GM12878 (cell line): Measurements from ENCODE around the gene DYNLT5. TPM values are rescaled to one million over a fixed set of nuclear protein-coding genes. Genes with fewer than 3 reads are reported as not detected.

Source experiments
- ATAC-seq: fragments of 200-7000 bp; cut with Tn5 transposase; 3 replicates; pipeline ENCODE4 v1.9.1; 2020; ENCODE audit warnings: mild to moderate bottlenecking, moderate library complexity
- BruUV-seq: library from RNA; stranded (reverse); fragments of 400-500 nt; replicated peaks from 2 replicates; lab custom pipeline; 2021; lab: Mats Ljungman, UMichigan
- CTCF ChIA-PET: fragments of 300-600 bp; sonication (Branson Sonifier 250); formaldehyde crosslinking; extraction: SDS; loops from one replicate; lab custom pipeline; 2021; ENCODE audit warnings: inconsistent platforms; lab: Yijun Ruan, JAX
- POLR2A ChIA-PET: fragments of 350-600 bp; formaldehyde crosslinking; extraction: SDS; loops from one replicate; lab custom pipeline; 2021; ENCODE audit warnings: inconsistent platforms; lab: Charles Lee
- RAD21 ChIA-PET: fragments of 300-600 bp; sonication (Branson Sonifier 250); formaldehyde crosslinking; loops from one replicate; lab custom pipeline; 2023; ENCODE audit warnings: antibody characterized with exemption; ENCODE audit not compliant: unreplicated experiment; lab: Charles Lee
- SMC1A ChIA-PET: fragments of 300-600 bp; sonication (Branson Sonifier 250); formaldehyde crosslinking; loops from one replicate; lab custom pipeline; 2023; ENCODE audit not compliant: unreplicated experiment, uncharacterized antibody; lab: Charles Lee
- DNase-seq: peaks from one replicate; pipeline ENCODE4 v3.0.0-alpha.2; 2011; ENCODE audit warnings: low read depth, low spot score
- FAIRE-seq: peaks from 3 replicates; lab custom pipeline; 2011; peaks lifted over from hg19 to GRCh38; lab: Jason Lieb, UNC
- H2AFZ ChIP-seq: 2 replicates; pipeline ENCODE4 v1.6.0; 2011; ENCODE audit warnings: low read depth, low read length, control low read depth; ENCODE audit not compliant: control insufficient read depth
- H3K27ac ChIP-seq: 2 replicates; pipeline ENCODE4 v1.5.1; 2011; ENCODE audit warnings: control low read depth; ENCODE audit not compliant: control insufficient read depth, insufficient read depth
- H3K27me3 ChIP-seq, 2 experiments: replicated peaks in 1 of 2; 2 replicates each; pipeline versions ENCODE4 v1.6.0 to v1.6.1; 2011; ENCODE audit warnings: low read length in 1 of 2; ENCODE audit not compliant: control insufficient read depth in 2 of 2, insufficient read depth in 2 of 2
- H3K36me3 ChIP-seq, 2 experiments: 2 replicates each; pipeline ENCODE4 v1.5.1; 2011; ENCODE audit warnings: low read length in 1 of 2; ENCODE audit not compliant: control insufficient read depth in 2 of 2, insufficient read depth in 2 of 2
- H3K4me1 ChIP-seq: 2 replicates; pipeline ENCODE4 v1.6.1; 2011; ENCODE audit warnings: mild to moderate bottlenecking, low read length, moderate library complexity, mixed read lengths; ENCODE audit not compliant: control insufficient read depth, insufficient read depth
- H3K4me2 ChIP-seq: 2 replicates; pipeline ENCODE4 v1.6.0; 2011; ENCODE audit warnings: control low read depth; ENCODE audit not compliant: control insufficient read depth, insufficient read depth
- H3K4me3 ChIP-seq: fragments of 200-600 bp; sonication (generic); 2 replicates; pipeline ENCODE4 v1.5.1; 2016
- H3K79me2 ChIP-seq: 2 replicates; pipeline ENCODE4 v1.6.0; 2011; ENCODE audit warnings: low read length; ENCODE audit not compliant: control insufficient read depth, insufficient read depth
- H3K9ac ChIP-seq: 2 replicates; pipeline ENCODE4 v1.8.0; 2011; ENCODE audit warnings: low read length, control low read depth, mixed read lengths; ENCODE audit not compliant: control insufficient read depth, insufficient read depth
- H3K9me3 ChIP-seq: replicated peaks from 3 replicates; pipeline ENCODE4 v1.5.1; 2011; ENCODE audit warnings: mild to moderate bottlenecking, low read length; ENCODE audit not compliant: control insufficient read depth, insufficient read depth
- H4K20me1 ChIP-seq: 2 replicates; pipeline ENCODE4 v1.6.0; 2011; ENCODE audit not compliant: control insufficient read depth, insufficient read depth
- BMI1 ChIP-seq: fragments of 450-650 bp; IDR thresholded peaks from 2 replicates; pipeline ENCODE4 v1.6.1; 2016; ENCODE audit warnings: mild to moderate bottlenecking, moderate library complexity, borderline replicate concordance
- CBX5 ChIP-seq: sonication (generic); IDR thresholded peaks from 2 replicates; pipeline ENCODE4 v1.6.1; 2016; ENCODE audit warnings: low read depth, moderate library complexity, mild to moderate bottlenecking, inconsistent platforms
- HDAC2 ChIP-seq: fragments of 200-600 bp; sonication (generic); IDR thresholded peaks from 2 replicates; pipeline ENCODE4 v1.6.1; 2017
- LARP7 ChIP-seq: fragments of 450-650 bp; IDR thresholded peaks from 2 replicates; pipeline ENCODE4 v1.6.1; 2017; ENCODE audit warnings: mild to moderate bottlenecking
- MYC ChIP-seq: IDR thresholded peaks from 2 replicates; pipeline ENCODE4 v1.6.1; 2011; ENCODE audit warnings: mild to moderate bottlenecking, low read length, moderate library complexity, inconsistent platforms; ENCODE audit not compliant: insufficient read depth, insufficient replicate concordance, insufficient read length, severe bottlenecking
- NFYA ChIP-seq: IDR thresholded peaks from 2 replicates; pipeline ENCODE4 v1.6.1; 2011; ENCODE audit warnings: low read depth, mild to moderate bottlenecking, low read length, improper control_type of control experiment, borderline replicate concordance
- SMC3 ChIP-seq: IDR thresholded peaks from 2 replicates; pipeline ENCODE4 v1.6.1; 2011; ENCODE audit warnings: low read length, improper control_type of control experiment, borderline replicate concordance
- ZNF207 ChIP-seq: fragments of 450-650 bp; IDR thresholded peaks from 2 replicates; pipeline ENCODE4 v1.6.1; 2014; ENCODE audit warnings: antibody characterized with exemption, mild to moderate bottlenecking, borderline replicate concordance
- ZNF24 ChIP-seq: fragments of 450-650 bp; IDR thresholded peaks from 2 replicates; pipeline ENCODE4 v1.6.1; 2017; ENCODE audit warnings: antibody characterized with exemption, mild to moderate bottlenecking
- WGBS: methylation state at CpG from one replicate; pipeline ENCODE4 v1.1.6; 2016; ENCODE audit warnings: low lambda C conversion rate; ENCODE audit not compliant: insufficient replicate concordance, insufficient coverage; ENCODE audit errors: missing lambda C conversion rate; 5-methylcytosine and 5-hydroxymethylcytosine counted together
- in situ Hi-C: fragments of 300-500 bp; cut with MboI; formaldehyde crosslinking; loops from 9 replicates; pipeline ENCODE4 v1.14.3; 2018; ENCODE audit warnings: mixed read lengths
- intact Hi-C: fragments of 100-400 bp; cut with micrococcal nuclease; formaldehyde crosslinking; loops from one replicate; pipeline ENCODE4 v1.14.2; 2022; ENCODE audit not compliant: unreplicated experiment
- polyA plus RNA-seq, 11 experiments: library from polyadenylated mRNA; depleted of rRNA in 4 of 11; unstranded in 6 of 11; stranded (reverse) in 5 of 11; fragments of >200 nt; fragmentation: Nextera tagmentation in 4 of 11; fragmentation: Illumina TruSeq in 1 of 11; extraction: Ambion mirVana in 4 of 11; extraction: Trizol in 1 of 11; gene quantifications; 1 replicate in 1 of 11; 2 replicates in 10 of 11; pipeline versions ENCODE4 v1.2.1 to v1.2.3, GENCODE V29; 2011 to 2016; ENCODE audit warnings: inconsistent platforms in 2 of 11, missing spikeins in 2 of 11, low read depth in 1 of 11
- total RNA-seq, 4 experiments: library from RNA; depleted of rRNA in 3 of 4; stranded (reverse); fragments of >200 nt in 3 of 4; fragmentation: Illumina TruSeq in 1 of 4; extraction: Trizol in 1 of 4; gene quantifications; 2 replicates each; pipeline versions ENCODE4 v1.2.1 to v1.2.3, GENCODE V29; 2013 to 2021
- TF ChIP-seq, protein P1 (sequence below): fragments of 450-650 bp; IDR thresholded peaks from 2 replicates; pipeline ENCODE4 v1.6.1; 2017; ENCODE audit warnings: borderline replicate concordance
- TF ChIP-seq, protein P2 (sequence below): fragments of 450-650 bp; IDR thresholded peaks from 2 replicates; pipeline ENCODE4 v1.6.1; 2014; ENCODE audit warnings: mild to moderate bottlenecking
- TF ChIP-seq, protein P3 (sequence below): fragments of 450-650 bp; IDR thresholded peaks from 2 replicates; pipeline ENCODE4 v1.6.1; 2017; ENCODE audit warnings: mild to moderate bottlenecking, moderate library complexity
- TF ChIP-seq, protein P4 (sequence below): fragments of 150-350 bp; IDR thresholded peaks from 2 replicates; pipeline ENCODE4 v1.6.1; 2016; ENCODE audit warnings: low read depth, low read length
- TF ChIP-seq, protein P5 (sequence below): IDR thresholded peaks from 2 replicates; pipeline ENCODE4 v1.6.1; 2012; ENCODE audit warnings: low read depth, low read length, improper control_type of control experiment

The DYNLT5 gene
- total and polyA plus RNA-seq, 10 of the 15 experiments (the other 5 are each of a cell fraction or from before 2014, with no cell fraction given) = not detected

DNA sequence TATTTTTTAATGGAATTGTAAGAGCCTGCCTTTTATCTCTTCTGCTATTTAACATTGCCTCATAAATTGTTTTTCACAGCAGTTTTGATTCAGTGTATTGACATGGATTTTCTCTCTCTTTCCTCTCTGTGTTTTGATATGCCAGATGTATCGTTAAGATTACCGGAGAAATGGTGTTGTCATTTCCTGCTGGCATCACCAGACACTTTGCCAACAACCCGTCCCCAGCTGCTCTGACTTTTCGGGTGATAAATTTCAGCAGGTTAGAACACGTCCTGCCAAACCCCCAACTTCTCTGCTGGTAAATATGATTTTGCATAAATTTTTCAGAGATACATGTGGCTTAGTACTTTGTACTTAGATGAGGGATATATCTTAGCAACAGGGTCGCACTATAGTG lies 23.1 kb upstream of the DYNLT5 start:
- in situ Hi-C loops (loop anchor here (10.0 kb wide), 1 partner anchor 474 kb away; no protein-coding TSS in a partner anchor), intact Hi-C loops (loop anchor here (5.0 kb wide), 2 partner anchors 122 to 487 kb away; no protein-coding TSS in a partner anchor)
- Histone ChIP-seq H3K27ac (no peak overlapping the region), H3K4me3 (no peak overlapping the region), H2AFZ (no peak overlapping the region), H3K36me3 (no peaks in the 10 kb centered on the region), H3K9me3 (no peaks in the 10 kb centered on the region), H3K9ac (no peak overlapping the region), H3K79me2 (no peaks in the 10 kb centered on the region), H3K4me2 (no peak overlapping the region), H4K20me1 (no peaks in the 10 kb centered on the region), H3K27me3 (0 out of 4 replicates have a peak, but pooled peaks cover 0 to 6% of the 10 kb centered on the region in 2 experiments), H3K4me1 (no peaks in the 10 kb centered on the region)
- FAIRE-seq = no peak
- WGBS = 6% methylated on average over 6 of the region's 6 CpGs
- SMC1A ChIA-PET = no interaction called here
- no peak for DNase-seq
- CTCF ChIA-PET = no interaction called here
- POLR2A ChIA-PET = no interaction called here
- ATAC-seq = no peak
- BruUV-seq = no TSS peak
- RAD21 ChIA-PET = no interaction called here
- TF ChIP-seq, protein P1, sequence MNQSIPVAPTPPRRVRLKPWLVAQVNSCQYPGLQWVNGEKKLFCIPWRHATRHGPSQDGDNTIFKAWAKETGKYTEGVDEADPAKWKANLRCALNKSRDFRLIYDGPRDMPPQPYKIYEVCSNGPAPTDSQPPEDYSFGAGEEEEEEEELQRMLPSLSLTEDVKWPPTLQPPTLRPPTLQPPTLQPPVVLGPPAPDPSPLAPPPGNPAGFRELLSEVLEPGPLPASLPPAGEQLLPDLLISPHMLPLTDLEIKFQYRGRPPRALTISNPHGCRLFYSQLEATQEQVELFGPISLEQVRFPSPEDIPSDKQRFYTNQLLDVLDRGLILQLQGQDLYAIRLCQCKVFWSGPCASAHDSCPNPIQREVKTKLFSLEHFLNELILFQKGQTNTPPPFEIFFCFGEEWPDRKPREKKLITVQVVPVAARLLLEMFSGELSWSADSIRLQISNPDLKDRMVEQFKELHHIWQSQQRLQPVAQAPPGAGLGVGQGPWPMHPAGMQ = no peak
- TF ChIP-seq, protein P2, sequence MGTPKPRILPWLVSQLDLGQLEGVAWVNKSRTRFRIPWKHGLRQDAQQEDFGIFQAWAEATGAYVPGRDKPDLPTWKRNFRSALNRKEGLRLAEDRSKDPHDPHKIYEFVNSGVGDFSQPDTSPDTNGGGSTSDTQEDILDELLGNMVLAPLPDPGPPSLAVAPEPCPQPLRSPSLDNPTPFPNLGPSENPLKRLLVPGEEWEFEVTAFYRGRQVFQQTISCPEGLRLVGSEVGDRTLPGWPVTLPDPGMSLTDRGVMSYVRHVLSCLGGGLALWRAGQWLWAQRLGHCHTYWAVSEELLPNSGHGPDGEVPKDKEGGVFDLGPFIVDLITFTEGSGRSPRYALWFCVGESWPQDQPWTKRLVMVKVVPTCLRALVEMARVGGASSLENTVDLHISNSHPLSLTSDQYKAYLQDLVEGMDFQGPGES = no peak
- TF ChIP-seq BMI1 = no peak
- no peak for TF ChIP-seq LARP7
- TF ChIP-seq, protein P3, sequence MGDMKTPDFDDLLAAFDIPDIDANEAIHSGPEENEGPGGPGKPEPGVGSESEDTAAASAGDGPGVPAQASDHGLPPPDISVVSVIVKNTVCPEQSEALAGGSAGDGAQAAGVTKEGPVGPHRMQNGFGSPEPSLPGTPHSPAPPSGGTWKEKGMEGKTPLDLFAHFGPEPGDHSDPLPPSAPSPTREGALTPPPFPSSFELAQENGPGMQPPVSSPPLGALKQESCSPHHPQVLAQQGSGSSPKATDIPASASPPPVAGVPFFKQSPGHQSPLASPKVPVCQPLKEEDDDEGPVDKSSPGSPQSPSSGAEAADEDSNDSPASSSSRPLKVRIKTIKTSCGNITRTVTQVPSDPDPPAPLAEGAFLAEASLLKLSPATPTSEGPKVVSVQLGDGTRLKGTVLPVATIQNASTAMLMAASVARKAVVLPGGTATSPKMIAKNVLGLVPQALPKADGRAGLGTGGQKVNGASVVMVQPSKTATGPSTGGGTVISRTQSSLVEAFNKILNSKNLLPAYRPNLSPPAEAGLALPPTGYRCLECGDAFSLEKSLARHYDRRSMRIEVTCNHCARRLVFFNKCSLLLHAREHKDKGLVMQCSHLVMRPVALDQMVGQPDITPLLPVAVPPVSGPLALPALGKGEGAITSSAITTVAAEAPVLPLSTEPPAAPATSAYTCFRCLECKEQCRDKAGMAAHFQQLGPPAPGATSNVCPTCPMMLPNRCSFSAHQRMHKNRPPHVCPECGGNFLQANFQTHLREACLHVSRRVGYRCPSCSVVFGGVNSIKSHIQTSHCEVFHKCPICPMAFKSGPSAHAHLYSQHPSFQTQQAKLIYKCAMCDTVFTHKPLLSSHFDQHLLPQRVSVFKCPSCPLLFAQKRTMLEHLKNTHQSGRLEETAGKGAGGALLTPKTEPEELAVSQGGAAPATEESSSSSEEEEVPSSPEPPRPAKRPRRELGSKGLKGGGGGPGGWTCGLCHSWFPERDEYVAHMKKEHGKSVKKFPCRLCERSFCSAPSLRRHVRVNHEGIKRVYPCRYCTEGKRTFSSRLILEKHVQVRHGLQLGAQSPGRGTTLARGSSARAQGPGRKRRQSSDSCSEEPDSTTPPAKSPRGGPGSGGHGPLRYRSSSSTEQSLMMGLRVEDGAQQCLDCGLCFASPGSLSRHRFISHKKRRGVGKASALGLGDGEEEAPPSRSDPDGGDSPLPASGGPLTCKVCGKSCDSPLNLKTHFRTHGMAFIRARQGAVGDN = no peak
- no peak for TF ChIP-seq CBX5
- no peak for TF ChIP-seq HDAC2
- TF ChIP-seq, protein P4, sequence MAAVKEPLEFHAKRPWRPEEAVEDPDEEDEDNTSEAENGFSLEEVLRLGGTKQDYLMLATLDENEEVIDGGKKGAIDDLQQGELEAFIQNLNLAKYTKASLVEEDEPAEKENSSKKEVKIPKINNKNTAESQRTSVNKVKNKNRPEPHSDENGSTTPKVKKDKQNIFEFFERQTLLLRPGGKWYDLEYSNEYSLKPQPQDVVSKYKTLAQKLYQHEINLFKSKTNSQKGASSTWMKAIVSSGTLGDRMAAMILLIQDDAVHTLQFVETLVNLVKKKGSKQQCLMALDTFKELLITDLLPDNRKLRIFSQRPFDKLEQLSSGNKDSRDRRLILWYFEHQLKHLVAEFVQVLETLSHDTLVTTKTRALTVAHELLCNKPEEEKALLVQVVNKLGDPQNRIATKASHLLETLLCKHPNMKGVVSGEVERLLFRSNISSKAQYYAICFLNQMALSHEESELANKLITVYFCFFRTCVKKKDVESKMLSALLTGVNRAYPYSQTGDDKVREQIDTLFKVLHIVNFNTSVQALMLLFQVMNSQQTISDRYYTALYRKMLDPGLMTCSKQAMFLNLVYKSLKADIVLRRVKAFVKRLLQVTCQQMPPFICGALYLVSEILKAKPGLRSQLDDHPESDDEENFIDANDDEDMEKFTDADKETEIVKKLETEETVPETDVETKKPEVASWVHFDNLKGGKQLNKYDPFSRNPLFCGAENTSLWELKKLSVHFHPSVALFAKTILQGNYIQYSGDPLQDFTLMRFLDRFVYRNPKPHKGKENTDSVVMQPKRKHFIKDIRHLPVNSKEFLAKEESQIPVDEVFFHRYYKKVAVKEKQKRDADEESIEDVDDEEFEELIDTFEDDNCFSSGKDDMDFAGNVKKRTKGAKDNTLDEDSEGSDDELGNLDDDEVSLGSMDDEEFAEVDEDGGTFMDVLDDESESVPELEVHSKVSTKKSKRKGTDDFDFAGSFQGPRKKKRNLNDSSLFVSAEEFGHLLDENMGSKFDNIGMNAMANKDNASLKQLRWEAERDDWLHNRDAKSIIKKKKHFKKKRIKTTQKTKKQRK = no peak
- TF ChIP-seq, protein P5, sequence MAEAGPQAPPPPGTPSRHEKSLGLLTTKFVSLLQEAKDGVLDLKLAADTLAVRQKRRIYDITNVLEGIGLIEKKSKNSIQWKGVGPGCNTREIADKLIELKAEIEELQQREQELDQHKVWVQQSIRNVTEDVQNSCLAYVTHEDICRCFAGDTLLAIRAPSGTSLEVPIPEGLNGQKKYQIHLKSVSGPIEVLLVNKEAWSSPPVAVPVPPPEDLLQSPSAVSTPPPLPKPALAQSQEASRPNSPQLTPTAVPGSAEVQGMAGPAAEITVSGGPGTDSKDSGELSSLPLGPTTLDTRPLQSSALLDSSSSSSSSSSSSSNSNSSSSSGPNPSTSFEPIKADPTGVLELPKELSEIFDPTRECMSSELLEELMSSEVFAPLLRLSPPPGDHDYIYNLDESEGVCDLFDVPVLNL = no peak
- TF ChIP-seq NFYA = no peak
- no peak for TF ChIP-seq MYC
- TF ChIP-seq SMC3 = no peak
- TF ChIP-seq ZNF207 = no peak
- no peak for TF ChIP-seq ZNF24
